GM12875 (cell line): ENCODE measurements around the gene CD82.

Experiments
- H3K4me3 ChIP-seq: one replicate; pipeline ENCODE4 v1.5.1; 2011; ENCODE audit warnings: low read depth, low read length, control low read depth
- CTCF ChIP-seq: IDR thresholded peaks from 2 replicates; pipeline ENCODE4 v1.5.1; 2011; ENCODE audit warnings: low read depth, mild to moderate bottlenecking, control low read depth, inconsistent platforms, low read length, moderate library complexity, borderline replicate concordance; ENCODE audit not compliant: insufficient read depth

CD82 gene

GRCh38 chr11:44562845-44563460, 2.5 kb upstream of the CD82 start:
- TF ChIP-seq CTCF = no peak
- no peak overlapping the region for H3K4me3 ChIP-seq

GRCh38 chr11:44563711-44564110, 1.8 kb upstream of the CD82 start:
- no peak for TF ChIP-seq CTCF

GRCh38 chr11:44564166-44564565, 1.3 kb upstream of the CD82 start:
- TF ChIP-seq CTCF = no peak
- H3K4me3 ChIP-seq = no peak overlapping the region

More at GRCh38 chr11:44563711-44564110, 1.8 kb upstream of the CD82 start:
- no peak overlapping the region for H3K4me3 ChIP-seq

GRCh38 chr11:44564670-44565210, 723 bp upstream of the CD82 start:
- TF ChIP-seq CTCF = no peak
- peak overlapping the region; percentile 53 for H3K4me3 ChIP-seq

GRCh38 chr11:44565953-44566949, 788 bp downstream of the CD82 start:
- peak overlapping the region; percentile 96 for H3K4me3 ChIP-seq

More at GRCh38 chr11:44565953-44566949, 788 bp downstream of the CD82 start:
- no peak for TF ChIP-seq CTCF
